NCI-H187 treated with DMSO at 0.1 percent for 48 hours (cell line): ENCODE results near the gene ADIPOR2.
"Not testable (repeated sequence)": the region's sequence is repeated elsewhere in the genome, so short reads cannot be mapped to it uniquely, and the experiment has no call there.

Experiments
- DNase-seq: peaks from one replicate; lab custom pipeline; 2025; lab: John Stamatoyannopoulos, UW

ADIPOR2 gene

DNA sequence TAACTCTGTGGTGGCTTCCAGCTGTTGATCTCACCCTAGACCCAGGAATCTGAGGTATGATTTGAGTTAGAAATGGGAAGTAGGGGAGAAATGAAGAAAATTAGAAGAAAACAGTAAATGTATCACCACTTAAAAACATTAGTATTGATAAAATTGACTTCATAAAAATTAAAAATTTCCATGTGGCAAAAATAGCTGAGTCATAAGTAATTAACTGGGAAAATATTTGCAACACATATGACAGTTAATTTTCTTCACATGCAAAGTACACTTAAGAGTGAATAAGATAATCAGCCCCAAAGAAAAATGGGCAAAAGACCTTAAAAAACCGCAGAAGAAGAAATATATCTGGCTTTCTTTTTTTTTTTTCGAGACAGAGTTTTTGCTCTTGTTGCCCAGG, 25.5 kb upstream of the ADIPOR2 start:
- no peak for DNase-seq

DNA sequence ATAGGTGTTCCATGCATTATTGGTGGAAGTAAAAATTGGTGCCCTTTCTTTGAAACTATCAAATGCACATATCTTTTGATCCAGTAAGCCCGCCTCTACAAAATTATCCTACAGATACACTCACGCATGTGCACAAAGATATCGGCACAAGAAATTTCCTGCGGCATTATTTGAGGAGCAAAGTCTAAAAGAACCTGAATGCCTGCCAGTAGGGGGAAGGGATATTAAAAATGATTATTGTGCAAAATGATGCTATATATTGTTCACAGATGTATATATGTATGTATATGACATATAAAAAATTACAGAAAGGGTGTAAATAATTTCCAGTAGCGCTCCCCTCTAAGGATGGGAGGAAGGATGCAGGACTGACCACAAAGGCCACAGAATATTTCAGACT, 24.7 kb upstream of the ADIPOR2 start:
- no peak for DNase-seq

GRCh38 chr12:1666685-1667162, 24.1 kb upstream of the ADIPOR2 start:
- DNase-seq: no peak

GRCh38 chr12:1668833-1669543, 21.9 kb upstream of the ADIPOR2 start:
- DNase-seq: no peak

- no peak for DNase-seq
These were observed 20.3 kb upstream of the ADIPOR2 start for GRCh38 chr12:1670358-1671268.

DNA sequence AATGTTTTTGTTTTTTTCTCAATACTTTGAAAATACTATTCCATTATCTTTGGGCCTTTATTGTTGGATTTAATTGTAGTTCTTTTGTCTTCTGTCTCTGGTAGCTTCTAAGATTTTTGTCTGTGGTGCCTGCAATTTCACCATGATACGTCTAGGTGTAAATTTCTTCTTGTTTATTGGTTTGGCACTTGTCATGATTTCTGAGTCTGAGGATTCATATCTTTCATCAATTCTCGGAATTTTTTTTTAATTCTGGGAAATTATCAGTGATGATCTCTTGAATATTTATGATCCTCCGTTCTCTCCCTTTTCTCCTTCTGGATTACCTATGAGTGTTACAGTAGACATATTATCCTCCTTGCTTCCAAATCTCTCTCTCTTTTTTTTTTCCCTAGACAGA, 14.8 kb upstream of the ADIPOR2 start:
- no peak for DNase-seq

- no peak for DNase-seq
These were observed 9.9 kb upstream of the ADIPOR2 start for GRCh38 chr12:1680804-1681492.

- DNase-seq: no peak
These were observed 9.4 kb upstream of the ADIPOR2 start for GRCh38 chr12:1681493-1681807.

DNA sequence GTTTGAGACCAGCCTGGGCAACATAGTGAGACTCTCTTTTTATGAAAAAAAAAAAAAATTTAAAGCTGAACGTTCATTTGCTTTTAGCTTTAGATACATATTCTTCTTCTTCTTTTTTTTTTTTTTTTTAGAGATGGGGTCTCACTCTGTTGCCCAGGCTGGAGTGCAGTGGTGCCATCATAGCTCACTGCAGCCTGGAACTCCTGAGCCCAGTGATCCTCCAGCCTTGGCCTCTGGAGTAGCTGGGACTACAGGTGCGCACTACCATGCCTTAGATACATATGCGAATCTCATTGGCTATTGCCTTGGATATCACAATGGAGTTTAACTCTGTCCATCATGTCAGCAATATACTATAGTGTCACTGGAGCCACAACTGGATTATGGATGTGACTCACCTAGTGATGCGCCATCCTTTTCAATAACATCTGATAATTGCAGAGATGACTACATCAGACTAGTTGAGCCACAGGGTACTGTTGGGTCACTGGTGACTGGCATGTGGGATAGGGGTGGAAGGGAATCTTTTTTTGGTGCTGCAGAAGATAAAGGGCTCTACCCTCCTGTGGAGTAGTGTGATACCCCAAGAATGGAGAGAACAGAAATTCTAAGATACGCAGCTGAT, 2.7 kb upstream of the ADIPOR2 start:
- DNase-seq: no peak

DNA sequence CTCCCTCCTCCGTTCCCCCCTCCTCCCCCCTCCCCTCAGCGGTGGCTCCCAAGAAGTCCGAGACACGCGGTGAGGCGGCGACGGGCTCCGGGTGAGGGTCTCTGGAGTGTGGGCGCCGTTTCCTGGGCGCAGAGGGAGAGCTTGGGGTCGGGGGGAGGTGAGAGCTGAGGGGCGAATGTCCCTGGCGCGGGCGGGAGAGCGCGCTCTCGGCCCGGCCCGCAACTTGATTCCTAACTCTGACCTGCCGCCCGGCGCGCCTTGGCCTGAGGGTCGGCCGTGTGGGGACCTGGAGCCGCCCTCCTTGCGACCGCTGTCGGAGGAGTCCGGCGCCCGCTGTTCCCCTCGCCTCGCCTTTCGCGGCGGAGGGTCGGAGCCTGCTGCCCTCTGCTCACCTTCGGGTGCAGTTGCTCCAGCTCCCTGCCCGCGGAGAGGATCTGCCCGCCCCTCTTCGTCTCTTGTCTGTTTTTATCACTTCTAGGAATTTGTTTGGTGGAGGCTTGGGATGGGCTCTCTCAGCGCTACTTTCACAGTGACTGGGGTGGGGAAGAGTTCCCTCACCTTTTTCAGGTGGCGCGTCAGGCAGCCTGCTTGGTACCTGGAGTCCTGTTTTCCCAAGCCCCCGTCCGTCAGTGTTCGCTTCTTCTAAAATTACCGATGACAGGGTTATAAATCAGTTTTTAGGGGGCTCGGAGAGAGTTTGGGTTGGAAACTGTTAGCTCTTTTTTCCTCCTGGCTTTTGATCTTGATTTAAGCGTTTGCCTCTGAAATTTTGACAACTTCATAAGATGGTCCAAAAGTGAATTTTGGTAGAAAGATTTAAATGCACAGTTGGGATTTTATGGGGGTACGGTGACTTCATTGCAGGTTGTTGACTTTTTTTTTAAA, 495 bp downstream of the ADIPOR2 start:
- no peak for DNase-seq

GRCh38 chr12:1692226-1692625, 1.4 kb downstream of the ADIPOR2 start:
- DNase-seq: no peak

DNA sequence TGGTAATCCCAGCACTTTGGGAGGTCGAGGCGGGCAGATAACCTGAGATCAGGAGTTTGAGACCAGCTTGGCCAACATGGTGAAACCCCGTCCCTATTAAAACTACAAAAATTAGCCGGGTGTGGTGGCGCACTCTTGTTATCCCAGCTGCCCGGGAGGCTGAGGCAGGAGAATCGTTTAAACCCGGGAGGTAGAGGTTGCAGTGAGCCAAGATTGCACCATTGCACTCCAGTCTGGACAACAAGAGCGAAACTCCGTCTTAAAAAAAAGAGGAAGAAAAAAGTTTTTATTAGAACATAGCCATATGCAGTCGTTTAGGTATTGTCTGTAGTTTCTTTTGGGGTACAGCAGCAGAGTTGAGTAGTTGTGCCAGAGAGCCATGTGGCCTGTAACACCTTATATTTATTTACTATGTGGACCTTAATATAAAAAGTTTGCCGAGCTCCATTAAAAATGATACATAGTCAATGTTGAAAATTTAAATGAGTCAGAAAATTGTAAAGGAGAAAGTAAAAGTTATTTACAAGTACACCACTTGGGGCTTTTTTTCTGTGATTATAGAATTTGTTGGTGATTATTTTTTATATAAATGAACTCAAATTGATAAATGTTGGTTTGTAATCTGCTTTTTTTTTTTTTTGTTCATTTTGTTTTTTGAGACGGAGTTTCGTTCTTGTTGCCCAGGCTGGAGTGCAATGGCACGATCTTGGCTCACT, 2.2 kb downstream of the ADIPOR2 start:
- no peak for DNase-seq

- DNase-seq: not testable (repeated sequence)
These were observed 4.2 kb downstream of the ADIPOR2 start for GRCh38 chr12:1695097-1695496.

GRCh38 chr12:1695886-1696670, 5.2 kb downstream of the ADIPOR2 start:
- no peak for DNase-seq

GRCh38 chr12:1696800-1697199, 5.9 kb downstream of the ADIPOR2 start:
- DNase-seq: no peak

DNA sequence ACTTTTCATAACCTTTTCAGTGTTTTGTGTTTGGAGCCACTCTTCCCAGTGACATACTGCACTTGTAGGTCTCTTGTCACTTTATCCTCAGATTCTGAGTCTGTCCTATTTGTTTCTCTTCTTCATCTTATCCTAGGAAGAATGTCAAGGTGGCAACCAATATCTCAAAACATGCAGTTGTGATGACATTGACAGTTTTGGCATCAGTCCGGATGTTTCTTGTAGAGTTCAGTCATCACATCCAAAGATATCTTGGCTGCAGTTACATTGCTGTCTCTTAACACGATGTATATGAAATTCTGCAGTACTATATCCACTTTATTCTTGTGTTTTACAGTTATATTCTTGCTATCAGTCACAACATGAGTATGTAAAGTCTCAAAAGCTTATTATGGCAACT, 6.4 kb downstream of the ADIPOR2 start:
- DNase-seq: no peak

DNA sequence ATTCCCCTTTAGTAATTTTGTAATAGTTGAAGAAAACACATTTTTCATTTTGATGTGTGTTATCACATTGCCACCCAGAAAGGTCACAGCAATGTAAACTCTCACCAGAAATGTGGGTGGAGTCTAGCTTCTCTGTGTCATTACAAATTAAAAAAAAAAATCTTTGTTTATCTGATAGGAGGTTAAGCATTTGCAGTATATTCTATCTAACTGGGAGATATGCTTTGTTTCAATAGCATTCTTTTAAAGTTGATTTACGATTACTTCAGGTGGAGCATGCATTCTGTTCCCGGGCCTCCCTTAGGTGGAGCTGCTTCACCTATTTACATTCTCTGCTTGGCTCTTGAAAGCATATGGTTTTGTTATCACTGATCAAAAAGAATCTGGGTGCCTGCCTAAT, 7.8 kb downstream of the ADIPOR2 start:
- DNase-seq: no peak

- no peak for DNase-seq
These were observed 11.8 kb downstream of the ADIPOR2 start for GRCh38 chr12:1702713-1703112.

- no peak for DNase-seq
These were observed 13.2 kb downstream of the ADIPOR2 start for GRCh38 chr12:1703771-1704722.
